Mammary epithelial cell (primary cell): ENCODE measurements around the gene MINDY4B.

Experiments used
- EZH2 ChIP-seq: IDR thresholded peaks from 2 replicates; pipeline ENCODE4 v1.6.1; 2012; ENCODE audit warnings: low read length, inconsistent platforms, borderline replicate concordance
- TF ChIP-seq, protein P1 (sequence below), 2 donors: IDR thresholded peaks in 1 of 2; conservative IDR thresholded peaks in 1 of 2; 2 replicates each; pipeline ENCODE4 v1.5.1; 2011 to 2012; ENCODE audit warnings: inconsistent platforms in 2 of 2, low read length in 2 of 2, mild to moderate bottlenecking in 2 of 2, control low read depth in 1 of 2, low read depth in 1 of 2; ENCODE audit not compliant: insufficient read depth in 1 of 2; ENCODE audit errors: extremely low read depth in 1 of 2

DNA sequence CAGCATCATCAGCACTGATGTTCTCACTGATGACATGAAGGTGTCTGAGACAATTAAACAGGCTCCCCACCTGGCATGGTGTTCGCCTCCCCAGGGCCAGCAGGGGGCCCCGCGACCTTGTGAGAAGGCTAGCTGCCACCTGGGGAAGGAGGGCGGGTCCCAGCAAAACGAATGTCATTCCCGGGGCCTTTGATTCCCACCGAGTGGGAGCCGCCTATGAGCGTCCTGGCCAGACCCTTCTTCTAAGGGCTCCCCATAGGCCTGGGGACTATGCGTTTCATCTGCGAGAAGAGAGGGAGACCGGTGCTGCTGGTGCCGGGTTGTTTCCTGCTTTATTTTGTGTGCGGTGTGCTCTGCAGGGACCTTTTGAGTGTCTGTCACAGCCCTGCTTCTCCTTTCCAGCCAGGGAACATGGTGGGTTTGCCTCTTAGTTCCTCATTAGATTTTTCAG lies 20.5 kb upstream of the MINDY4B start:
- TF ChIP-seq, protein P1, sequence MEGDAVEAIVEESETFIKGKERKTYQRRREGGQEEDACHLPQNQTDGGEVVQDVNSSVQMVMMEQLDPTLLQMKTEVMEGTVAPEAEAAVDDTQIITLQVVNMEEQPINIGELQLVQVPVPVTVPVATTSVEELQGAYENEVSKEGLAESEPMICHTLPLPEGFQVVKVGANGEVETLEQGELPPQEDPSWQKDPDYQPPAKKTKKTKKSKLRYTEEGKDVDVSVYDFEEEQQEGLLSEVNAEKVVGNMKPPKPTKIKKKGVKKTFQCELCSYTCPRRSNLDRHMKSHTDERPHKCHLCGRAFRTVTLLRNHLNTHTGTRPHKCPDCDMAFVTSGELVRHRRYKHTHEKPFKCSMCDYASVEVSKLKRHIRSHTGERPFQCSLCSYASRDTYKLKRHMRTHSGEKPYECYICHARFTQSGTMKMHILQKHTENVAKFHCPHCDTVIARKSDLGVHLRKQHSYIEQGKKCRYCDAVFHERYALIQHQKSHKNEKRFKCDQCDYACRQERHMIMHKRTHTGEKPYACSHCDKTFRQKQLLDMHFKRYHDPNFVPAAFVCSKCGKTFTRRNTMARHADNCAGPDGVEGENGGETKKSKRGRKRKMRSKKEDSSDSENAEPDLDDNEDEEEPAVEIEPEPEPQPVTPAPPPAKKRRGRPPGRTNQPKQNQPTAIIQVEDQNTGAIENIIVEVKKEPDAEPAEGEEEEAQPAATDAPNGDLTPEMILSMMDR (conservative IDR thresholded peaks at IDR 0.05 in 1 of 2, IDR thresholded peaks at IDR 0.05 in 1 of 2; ENCODE audit: extremely low read depth in 1 of 2, insufficient read depth in 1 of 2, low read depth in 1 of 2, low read length in 2 of 2), result peak; percentile 73 to 82
- no peak for TF ChIP-seq EZH2
